NCI-H460 (cell line): Measurements from ENCODE around the gene APP. TPM values are rescaled to one million over a fixed set of nuclear protein-coding genes. Genes with fewer than 3 reads are reported as not detected.

Experiments used
- DNase-seq: peaks from one replicate; pipeline ENCODE4 v3.0.0-alpha.2; 2016; ENCODE audit warnings: low read depth; ENCODE audit errors: extremely low read depth
- total RNA-seq: library from RNA; depleted of rRNA; stranded (reverse); fragments of >200 nt; shearing (Covaris generic); gene quantifications from 2 replicates; pipeline ENCODE4 v1.2.3, GENCODE V29; 2014

The APP gene
- total RNA-seq, 1 experiment from 2014 or later: 320 TPM

DNA sequence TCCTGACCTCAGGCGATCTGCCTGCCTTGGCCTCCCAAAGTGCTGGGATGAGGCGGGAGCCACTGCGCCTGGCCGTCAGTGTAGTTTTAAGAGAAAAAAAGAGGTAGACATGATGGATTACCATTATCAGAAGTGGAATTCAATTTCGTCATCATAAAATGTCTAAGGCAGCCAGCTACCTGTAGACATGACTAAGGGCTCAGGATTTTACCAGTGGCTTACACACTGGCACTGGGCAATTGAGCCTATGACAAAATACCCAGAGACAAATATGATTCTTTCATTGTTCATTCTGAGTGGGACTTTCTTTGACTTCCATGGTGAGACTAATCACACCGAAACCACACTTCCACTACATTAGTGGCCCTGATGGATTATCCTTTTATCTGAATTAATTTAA, 254.3 kb downstream of the APP start:
- no peak for DNase-seq

DNA sequence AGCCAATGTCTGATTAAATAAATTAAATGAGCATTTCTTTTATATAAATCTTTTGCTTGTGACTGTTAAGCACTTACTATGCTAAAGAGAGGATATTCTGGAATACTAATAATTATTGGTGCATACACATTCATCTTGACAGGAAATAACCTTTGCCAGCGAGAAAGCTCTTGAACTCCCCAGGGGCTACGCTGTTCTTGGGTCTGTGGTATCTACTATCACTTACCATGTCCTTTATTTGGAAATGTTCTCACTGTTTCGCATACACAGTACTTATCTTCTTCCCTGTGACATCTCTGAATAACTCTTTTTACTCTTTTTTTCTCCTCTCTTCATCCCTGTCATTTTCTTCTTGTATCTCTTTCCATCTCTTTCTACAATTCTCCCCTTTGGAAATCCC, 257.1 kb downstream of the APP start:
- DNase-seq: no peak

DNA sequence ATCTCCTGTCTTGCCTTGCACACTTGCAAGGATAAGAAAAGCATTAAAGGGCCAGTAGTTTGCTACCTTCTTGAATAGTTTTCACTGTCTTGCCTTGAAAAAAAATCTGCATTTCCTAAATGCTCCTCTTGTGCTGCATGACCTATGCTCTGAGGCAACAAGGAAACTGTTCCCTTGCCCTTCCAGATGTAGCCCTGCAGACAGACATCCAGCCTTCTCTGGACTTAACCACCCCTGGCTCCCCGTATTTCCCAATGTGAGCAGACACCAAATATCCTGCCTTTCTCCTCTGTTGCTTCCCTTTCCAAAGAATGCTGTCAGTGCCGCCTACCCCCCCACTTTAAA, 258.2 kb downstream of the APP start:
- DNase-seq: no peak

DNA sequence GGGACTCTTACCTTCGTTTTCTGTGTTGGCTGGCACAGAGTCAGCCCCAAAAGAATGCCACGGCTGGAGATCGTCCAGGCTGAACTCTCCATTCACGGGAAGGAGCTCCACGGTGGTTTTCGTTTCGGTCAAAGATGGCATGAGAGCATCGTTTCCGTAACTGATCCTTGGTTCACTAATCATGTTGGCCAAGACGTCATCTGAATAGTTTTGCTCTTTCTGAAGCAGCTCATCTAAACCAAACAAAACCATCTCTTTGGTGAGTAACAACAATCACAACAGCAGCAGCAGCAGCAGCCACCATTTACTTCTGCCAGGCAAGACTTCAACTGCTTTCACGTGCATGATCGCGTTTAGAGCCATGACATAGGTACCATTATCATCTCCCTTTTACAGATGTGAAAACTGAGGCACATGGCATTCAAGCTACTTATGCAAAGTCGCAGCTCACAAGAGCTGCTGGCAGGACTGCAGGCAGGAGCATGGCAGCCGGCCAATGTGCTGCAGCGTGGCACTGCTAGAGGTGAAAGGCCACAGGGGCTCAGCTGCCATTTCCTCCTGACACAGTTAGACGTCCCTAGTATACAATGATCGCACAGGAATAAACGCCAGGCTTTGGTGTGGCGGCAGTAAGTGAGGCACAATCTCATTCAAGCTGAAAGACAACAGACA, 258.7 kb downstream of the APP start:
- no peak for DNase-seq

DNA sequence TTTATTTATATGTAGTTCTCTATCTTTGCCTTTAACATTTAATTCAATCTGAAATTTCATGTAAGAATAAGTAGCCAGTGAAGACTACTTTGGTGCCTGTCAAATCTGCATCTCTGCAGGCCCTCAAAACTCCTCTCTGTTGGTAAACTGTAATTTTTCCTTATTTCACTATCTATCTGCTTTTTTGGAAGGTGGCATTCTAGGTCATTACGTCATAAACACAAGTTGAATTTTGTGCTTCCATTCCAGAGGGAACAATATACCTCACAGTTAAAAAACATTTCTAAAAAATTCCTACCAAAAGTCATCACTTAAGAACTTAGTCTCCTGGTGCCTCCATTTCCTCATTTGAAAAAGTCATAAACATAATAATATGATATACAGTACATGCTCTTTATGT, 259.8 kb downstream of the APP start:
- DNase-seq: no peak

DNA sequence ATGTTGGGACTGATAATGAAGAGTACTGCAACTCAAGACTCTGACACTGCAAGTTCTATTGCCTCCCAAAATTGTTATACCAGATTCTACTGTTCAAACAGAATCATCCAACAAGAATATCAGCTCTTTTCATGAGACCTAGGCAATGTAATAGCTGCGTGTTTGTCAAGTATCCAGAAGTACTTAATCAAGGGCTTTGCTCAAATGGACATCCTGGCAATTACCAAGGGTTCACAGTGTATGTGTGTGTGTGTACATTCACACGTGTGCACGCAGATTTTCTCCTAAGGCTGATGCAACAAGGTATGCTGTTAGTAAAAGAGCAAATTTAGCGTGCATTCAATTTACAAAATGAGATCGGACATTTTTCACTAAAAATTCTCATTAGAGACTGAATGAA, 261.2 kb downstream of the APP start:
- DNase-seq: no peak

DNA sequence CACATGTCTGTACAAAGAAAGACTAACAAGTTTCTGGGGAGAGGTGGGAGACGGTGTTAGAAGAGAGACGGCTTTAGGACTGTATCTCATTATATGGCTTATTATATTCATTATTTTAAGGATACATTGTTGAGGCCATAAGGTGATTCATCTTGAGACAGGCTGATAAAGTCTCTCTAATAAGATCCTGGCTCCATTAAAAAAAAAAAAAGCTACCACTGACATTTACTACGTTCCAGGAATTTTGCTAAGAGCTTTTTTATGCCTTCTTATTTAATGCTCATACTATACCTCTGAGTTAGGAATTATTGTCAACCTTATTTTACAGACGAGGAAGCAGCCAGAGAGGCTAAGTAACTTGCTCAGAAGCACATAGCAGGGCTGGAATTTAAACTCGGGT, 262.1 kb downstream of the APP start:
- no peak for DNase-seq

DNA sequence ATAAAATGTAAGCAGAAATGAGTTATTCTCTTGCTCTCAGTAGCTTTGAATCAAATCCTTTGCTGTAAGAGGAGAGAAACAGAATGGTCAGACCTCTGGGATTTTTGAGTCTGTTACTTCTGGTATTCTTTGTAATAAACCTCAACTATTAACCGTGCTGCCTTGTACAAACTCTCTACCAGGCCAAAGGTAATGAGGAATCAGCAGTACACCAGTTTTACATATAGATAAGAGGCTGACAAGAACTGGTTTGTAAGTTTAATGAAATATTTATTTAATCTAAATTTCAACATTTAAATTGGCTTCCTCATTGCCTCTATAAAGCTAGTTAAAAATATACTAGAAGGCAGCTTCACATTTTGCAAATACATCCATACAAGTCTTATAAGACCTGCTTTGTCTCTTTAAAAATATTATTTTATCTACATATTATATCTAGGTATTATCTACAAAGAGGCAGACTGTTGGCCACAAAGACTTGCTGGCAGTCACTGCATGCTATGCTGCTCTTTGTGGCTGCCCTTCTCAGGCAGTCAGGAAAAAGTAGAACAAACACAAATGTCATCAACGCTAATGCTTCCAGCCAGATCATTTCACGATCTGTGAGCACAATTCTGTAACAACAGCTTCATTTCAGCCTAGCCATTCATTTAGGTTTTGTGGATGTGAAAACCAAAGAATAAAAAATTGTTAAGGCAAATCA, 262.8 kb downstream of the APP start:
- DNase-seq: no peak

DNA sequence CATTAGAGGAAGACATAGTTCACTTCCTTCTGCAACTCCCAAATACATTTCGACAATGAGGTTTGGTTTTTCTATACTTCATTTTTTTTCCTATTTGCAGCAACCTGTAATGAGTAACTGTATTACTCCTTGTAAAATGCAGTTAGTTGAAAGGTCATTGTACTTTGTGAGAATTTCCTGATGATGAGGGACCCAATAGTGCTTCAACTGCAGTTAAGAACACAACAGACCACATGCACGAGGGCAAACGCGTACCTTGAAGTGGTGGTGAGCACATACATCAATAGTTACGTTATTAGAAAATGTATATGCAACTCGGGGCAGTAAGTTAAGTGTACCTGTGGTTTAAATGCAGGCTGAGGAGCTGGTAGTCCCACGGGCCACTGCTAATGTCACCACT, 264.0 kb downstream of the APP start:
- DNase-seq: no peak

DNA sequence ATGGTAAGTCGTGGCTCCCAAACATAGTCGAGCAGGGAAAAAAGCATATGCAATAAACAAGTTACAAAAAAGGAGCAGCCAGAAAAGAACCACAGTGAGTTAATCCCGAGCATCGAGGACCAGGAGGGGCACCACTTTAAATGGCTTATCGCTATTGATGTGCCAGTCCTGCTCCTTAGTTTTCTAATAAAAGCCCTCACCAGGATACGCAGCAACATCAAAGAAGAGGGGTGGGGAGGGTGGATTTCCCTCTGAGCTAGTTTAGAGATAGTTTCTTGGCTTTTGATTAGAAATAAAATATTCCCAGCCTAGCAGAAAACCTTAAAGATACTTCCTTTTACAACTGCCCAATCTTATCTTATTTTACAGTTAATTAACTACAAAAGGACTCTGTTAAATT, 265.4 kb downstream of the APP start:
- DNase-seq: no peak

DNA sequence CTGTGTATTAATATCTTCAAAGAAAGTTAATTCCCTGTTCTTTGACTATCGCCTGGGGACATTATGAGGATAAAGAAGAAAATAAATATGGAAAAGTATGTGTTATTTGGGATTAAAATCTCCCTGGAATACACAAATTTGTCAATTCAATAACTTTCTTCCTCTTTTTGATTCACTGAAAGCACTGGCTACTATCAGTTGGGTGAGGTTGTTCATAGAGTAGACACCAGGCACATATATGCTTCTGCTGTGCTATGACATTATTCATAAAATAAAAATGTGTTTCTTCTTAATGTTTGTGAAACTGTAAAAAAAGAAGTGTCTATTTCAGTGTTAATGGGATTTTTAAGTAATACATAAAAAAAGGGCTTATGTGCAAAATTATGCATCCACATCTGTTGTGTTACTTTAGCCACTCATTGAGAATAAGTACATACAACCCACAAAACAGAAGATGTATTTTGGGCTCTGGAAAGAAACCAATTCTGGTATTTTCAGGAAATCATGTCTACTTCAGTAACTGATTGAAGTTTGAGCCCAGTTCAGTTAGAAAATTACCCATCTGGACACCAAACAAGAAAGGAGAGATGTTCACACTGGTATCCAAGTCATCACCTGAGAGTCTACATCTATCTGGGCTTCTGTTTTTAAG, 266.4 kb downstream of the APP start:
- no peak for DNase-seq

DNA sequence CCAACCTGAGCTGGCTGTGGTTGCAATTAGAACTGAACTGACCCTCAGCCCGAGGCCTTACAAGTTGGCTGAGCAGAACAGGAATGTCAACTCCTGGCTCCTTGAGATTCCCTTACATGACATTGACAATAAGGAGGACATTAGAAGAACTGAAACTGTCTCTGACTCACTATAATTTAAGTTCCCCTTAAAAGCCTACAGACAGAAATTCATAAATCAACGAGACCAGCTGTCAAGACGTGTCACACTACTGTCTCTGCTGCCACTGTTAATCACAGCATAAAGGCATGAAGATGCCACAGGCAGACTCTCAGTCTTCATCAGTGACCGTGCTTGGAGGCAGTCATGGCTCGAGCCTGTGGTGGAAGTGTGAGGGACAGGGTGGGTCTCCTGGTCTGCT, 267.0 kb downstream of the APP start:
- DNase-seq: no peak

DNA sequence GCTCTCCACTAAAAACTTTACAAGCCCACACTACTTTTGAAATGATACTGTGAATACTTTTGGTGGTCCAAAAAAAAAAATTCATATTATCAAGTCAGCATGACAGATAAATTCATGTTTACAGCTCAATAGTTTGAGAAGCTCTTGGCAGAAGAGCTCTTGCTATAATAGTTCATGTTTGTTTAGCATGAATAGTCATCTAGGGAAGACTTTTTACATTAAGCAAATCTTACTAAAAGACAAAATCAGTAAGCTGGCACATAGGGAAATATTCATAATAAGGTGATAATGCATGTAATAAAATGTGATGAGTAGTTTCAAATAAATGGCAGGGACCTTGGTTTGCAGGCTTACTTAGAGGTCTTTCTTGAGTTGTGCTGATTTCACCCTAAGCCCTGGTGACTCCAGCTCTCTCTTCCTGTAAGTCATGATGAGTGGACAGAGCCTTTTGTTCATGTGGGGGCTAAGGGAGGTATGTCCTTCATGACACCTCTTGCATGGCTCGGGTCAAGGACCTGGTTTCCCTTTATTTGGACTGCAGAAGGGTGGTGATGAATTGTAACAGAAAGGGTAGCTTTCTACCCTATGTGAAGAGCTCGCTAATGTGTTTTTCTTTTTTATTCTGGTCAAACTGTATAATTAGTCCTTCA, 269.1 kb downstream of the APP start:
- no peak for DNase-seq

DNA sequence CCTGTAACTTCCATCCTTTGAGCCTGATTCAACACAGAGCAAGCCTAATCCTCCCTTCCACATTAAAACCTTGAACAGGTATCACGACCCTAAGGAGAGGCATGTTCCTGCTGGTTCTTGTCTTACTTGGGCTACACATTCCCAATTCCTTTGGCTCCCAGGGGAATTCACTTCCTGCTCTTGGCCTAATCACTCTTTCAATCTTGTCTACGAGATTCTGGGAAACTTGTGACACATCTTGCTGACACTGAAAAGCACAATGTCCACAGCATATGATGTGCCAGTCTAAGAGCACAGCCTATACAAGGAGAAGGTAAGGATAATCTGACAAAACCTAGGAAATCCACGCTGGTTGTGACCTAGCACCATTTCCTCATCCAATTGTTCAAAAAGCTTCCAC, 271.9 kb downstream of the APP start:
- no peak for DNase-seq

DNA sequence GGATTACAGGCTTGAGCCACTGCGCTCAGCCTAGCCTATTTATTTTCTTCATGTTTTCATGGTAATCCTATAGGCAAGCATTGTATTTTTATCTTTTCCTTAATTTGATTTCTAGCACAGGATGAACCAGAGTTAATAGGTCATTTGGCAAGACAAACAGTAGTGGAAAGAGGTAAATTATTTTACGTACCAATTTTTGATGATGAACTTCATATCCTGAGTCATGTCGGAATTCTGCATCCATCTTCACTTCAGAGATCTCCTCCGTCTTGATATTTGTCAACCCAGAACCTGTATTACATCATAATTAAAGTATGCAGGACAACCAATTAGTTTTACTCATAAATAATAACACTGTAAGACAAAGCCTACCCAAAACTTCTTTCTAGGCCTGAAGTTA, 273.2 kb downstream of the APP start:
- DNase-seq: no peak

DNA sequence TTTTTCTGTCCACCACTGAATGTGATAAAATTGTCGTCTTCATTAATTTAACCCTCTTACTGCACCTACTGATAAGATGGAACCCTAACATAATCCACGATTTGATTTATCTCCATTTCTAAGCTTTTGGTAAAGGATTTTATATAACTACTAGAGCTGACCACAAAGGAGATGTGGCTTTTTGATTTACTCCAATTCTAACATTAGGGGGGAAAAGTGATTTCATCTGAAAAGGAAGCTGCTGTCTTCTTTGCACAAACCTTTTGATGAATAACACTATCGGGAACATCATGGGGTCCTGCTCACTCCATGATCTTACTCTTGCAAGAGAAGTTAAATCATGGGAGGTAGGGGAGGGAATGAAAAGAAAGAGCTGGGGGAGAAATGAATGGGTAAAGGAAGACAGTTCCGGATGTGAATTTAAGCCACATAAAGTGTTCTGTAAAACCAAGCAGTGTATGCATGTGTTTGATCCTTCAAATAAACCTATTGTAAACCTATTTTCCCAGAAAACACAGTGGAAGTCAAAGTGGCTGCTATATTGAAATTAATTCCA, 274.0 kb downstream of the APP start:
- DNase-seq: no peak

DNA sequence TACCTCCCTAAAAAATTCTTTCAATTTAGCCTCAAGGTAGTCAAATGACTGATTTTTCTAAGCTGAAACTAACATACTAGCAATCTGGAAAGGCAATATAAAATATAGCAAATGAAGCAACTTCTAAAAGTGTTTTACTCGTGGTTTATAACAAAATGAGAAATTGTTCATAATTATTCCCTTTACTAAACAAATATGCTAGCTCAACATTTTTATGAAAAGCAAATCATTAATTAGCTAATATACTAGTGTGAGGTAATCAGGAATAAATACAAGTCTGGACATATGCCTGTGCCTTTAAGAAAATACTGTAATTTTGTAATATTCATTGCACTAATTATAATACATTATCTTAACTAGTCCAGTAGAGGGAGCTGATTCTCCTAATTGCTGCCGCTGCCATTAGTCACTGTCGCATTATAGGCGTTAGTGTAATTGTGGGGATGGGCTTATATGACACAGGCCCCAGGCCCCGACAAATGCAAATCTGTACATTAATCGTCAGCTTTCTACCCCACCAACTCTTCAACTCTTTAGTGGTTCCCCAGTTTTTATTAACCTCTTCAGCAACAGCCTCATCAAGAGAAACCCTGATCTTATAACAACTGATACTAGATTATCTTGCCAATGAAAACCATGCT, 274.9 kb downstream of the APP start:
- peak; percentile 20 for DNase-seq

DNA sequence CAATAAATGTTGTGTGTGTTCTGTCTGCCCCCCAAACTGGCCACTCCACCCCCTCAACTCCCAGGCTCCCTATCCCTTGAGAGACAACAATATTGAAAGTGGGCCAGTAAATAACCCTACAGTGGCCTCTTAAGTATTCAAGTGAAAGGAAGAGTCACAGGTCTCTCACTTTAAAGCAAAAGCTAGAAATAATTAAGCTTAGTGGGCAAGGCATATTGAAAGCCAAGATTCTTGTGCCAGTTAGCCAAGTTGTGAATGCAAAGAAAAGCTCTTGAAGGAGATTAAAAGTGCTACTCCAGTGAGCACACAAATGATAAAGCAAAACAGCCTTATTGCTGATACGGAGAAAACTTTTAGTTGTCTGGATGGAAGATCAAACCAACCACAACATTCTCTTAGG, 277.4 kb downstream of the APP start:
- DNase-seq: no peak

DNA sequence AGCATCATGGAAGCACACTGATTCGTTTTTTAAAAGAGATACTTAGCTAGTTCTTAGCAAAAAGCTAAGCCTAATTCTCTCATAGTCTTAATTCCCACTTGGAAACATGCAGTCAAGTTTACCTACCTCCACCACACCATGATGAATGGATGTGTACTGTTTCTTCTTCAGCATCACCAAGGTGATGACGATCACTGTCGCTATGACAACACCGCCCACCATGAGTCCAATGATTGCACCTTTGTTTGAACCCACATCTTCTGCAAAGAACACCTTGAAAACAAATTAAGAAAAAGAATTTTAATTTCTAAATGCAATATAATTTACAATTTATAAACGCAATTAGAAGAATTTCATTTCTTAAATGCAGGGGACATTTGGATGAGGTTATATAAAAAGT, 279.0 kb downstream of the APP start:
- no peak for DNase-seq

DNA sequence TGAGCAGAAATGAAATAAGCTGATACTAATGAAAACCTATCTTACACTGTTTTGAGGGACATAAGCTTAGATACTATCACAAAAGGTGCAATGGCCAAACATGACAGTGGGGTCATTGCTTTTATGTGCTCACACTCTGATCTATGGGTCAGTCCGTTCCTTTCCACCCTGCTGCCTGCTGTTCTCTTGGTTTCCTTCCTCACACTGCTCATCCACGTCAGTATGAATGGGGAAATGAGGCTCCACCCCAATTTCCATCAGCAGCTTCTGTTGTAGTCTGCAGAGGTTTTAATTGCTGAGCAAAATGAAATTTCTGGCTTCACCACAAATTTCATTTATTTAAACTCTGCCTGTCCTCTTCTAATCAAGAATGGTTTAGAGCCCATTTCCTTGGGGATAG, 280.6 kb downstream of the APP start:
- no peak for DNase-seq

DNA sequence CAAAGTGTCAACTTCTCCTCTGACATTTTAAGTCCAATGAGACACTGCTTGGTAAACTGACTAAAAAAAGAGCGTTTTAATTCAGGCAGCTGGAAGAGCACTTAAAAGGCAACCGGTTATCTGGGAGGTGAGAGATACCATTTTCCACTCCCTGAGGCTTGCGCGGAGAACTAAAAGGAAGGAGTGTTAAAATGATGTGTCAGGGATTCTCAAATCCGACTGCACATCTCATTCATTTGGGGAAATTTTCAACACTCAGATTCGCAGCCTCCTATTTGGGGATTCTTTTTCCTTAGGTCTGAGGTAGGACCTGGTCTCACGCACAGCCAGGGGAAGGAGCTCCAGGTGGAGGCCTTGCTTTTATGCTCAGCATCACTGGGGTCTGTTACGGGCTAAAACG, 281.9 kb downstream of the APP start:
- DNase-seq: no peak
